HG03066 (cell line): ENCODE data around the gene SLAMF9.

ENCODE experiments used
- ATAC-seq: cut with Tn5 transposase; IDR thresholded peaks from one replicate; pipeline ENCODE4 v1.9.1; 2021; ENCODE audit warnings: low read depth; ENCODE audit not compliant: unreplicated experiment

Gene SLAMF9

GRCh38 chr1:159935305-159935704 lies 18.7 kb downstream of the SLAMF9 start:
- ATAC-seq: no peak

GRCh38 chr1:159934136-159935039 lies 19.6 kb downstream of the SLAMF9 start:
- no peak for ATAC-seq

- no peak for ATAC-seq
These were observed 20.7 kb downstream of the SLAMF9 start for GRCh38 chr1:159933347-159933746.

GRCh38 chr1:159932296-159933285 lies 21.4 kb downstream of the SLAMF9 start:
- no peak for ATAC-seq

- no peak for ATAC-seq
These were observed 22.3 kb downstream of the SLAMF9 start for GRCh38 chr1:159931795-159932173.

GRCh38 chr1:159931101-159931794 lies 22.8 kb downstream of the SLAMF9 start:
- no peak for ATAC-seq

- no peak for ATAC-seq
These were observed 23.4 kb downstream of the SLAMF9 start for GRCh38 chr1:159930634-159931033.

- no peak for ATAC-seq
These were observed 23.8 kb downstream of the SLAMF9 start for GRCh38 chr1:159930216-159930615.

GRCh38 chr1:159929155-159930051 lies 24.6 kb downstream of the SLAMF9 start:
- ATAC-seq: no peak

GRCh38 chr1:159928491-159929050 lies 25.5 kb downstream of the SLAMF9 start:
- ATAC-seq: no peak

- no peak for ATAC-seq
These were observed 26.1 kb downstream of the SLAMF9 start for GRCh38 chr1:159927849-159928431.

- ATAC-seq: no peak
These were observed 26.7 kb downstream of the SLAMF9 start for GRCh38 chr1:159927211-159927848.

- peak; percentile 0 for ATAC-seq
These were observed 28.3 kb downstream of the SLAMF9 start for GRCh38 chr1:159925719-159926078.

GRCh38 chr1:159924791-159925718 lies 29.0 kb downstream of the SLAMF9 start, which contains the start of gene TAGLN2:
TAGLN2 (minus strand) TSS chr1:159925507; CDS start chr1:159920509, 4,998 bp downstream.
- peak; percentile 52 for ATAC-seq

- ATAC-seq: no peak
These were observed 29.8 kb downstream of the SLAMF9 start for GRCh38 chr1:159924025-159924790.

GRCh38 chr1:159923203-159924024 lies 30.6 kb downstream of the SLAMF9 start:
- ATAC-seq: peak; percentile 35
